Central memory CD8-positive, alpha-beta T cell (primary cell): ENCODE measurements around the gene GAS7.

Experiments
- ATAC-seq: fragments of 150-1000 bp; cut with Tn5 transposase; replicated peaks from 2 replicates; pipeline ENCODE4 v1.10.0; 2022; ENCODE audit warnings: mild to moderate bottlenecking, moderate FRiP score, moderate number of reproducible peaks; ENCODE audit not compliant: poor library complexity, severe bottlenecking; ENCODE audit errors: extremely low read depth
- DNase-seq, 2 donors: peaks; one replicate each; pipeline ENCODE4 v3.0.0; 2021; ENCODE audit warnings: low spot score in 2 of 2
- H3K27ac Mint-ChIP-seq: one replicate; pipeline ENCODE4 v1.8.0; 2022; ENCODE audit warnings: low read depth, mild to moderate bottlenecking, moderate library complexity, mixed read lengths
- H3K27me3 Mint-ChIP-seq: one replicate; pipeline ENCODE4 v1.8.0; 2022; ENCODE audit warnings: mixed read lengths
- H3K36me3 Mint-ChIP-seq: one replicate; pipeline ENCODE4 v1.8.0; 2022; ENCODE audit warnings: mild to moderate bottlenecking, moderate library complexity, mixed read lengths; ENCODE audit not compliant: insufficient read depth
- H3K4me1 Mint-ChIP-seq: one replicate; pipeline ENCODE4 v1.8.0; 2022; ENCODE audit warnings: mixed read lengths
- H3K4me3 Mint-ChIP-seq: one replicate; pipeline ENCODE4 v1.8.0; 2022; ENCODE audit warnings: mild to moderate bottlenecking, moderate library complexity, mixed read lengths
- H3K9me3 Mint-ChIP-seq: one replicate; pipeline ENCODE4 v1.8.0; 2022; ENCODE audit warnings: mixed read lengths

The GAS7 gene

GRCh38 chr17:10198509-10199249, at the start of gene GAS7:
Gene GAS7, minus strand, starts transcription at chr17:10198606.
- H3K4me1 Mint-ChIP-seq, result peaks cover 11% of the 10 kb centered on the region
- H3K27ac Mint-ChIP-seq, result peak within 1 kb of the TSS; percentile 86
- ATAC-seq (peak; percentile 89), DNase-seq (peak; percentile 51 to 76)
- peaks cover 31% of the 10 kb centered on the region for H3K27me3 Mint-ChIP-seq
- H3K36me3 Mint-ChIP-seq, result peaks cover 6% of the 10 kb centered on the region
- peak within 1 kb of the TSS; percentile 61 for H3K4me3 Mint-ChIP-seq
- H3K9me3 Mint-ChIP-seq, result peaks cover 9% of the 10 kb centered on the region

GRCh38 chr17:10247810-10248209, 49.4 kb upstream of the GAS7 start:
- Mint-ChIP-seq H3K4me1 (peaks cover 8% of the 10 kb centered on the region), H3K9me3 (no peaks in the 10 kb centered on the region), H3K27me3 (peaks cover 21% of the 10 kb centered on the region), H3K27ac (no peak overlapping the region), H3K4me3 (no peak overlapping the region), H3K36me3 (peaks cover 3% of the 10 kb centered on the region)
- ATAC-seq, result no peak
- no peak for DNase-seq

DNA sequence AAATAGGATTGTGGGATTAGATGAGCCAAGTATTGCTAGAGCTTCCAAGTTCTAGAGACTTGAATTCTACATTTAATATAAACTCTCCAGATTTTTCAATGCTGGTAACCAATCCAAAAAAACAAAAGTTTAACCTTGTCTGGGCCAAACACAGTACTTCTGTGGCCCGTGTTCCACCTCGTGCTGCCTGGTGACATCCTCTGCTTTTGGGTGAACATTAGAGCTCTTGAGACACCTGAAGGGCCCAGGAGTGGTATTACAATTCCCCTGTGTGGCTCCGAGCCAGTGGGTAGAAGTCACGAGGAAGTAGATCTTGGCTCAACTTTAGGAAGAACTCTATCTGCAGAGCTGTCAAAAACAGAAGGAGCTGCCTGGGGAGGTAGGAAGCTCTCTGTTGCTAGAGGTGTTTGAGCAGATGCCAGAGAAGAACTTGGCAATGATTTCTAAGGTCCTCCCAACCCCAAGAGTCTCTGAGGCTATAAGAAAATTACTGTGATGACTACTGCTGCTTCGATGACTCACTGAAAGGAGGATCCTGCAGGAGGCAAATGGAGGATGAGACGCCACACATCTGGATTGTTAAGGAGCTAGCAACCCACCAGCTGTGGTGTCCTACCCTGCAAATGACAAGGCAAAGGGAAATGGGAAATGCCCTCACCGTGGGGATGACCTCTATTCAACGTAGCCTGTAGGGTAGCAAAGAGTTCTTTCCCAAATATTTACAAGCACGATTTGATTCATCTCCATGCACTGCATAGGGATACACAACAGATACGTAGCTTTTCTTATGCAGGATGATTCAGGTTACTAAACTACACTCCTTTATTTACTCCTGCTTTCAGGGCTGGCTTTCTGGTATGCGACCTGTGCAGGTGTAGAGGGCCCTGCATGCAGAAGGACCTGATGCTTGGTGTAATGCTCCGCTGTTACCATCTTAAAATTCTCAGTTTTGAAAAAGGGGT, 45.8 kb upstream of the GAS7 start:
- H3K36me3 Mint-ChIP-seq, result no peaks in the 10 kb centered on the region

DNA sequence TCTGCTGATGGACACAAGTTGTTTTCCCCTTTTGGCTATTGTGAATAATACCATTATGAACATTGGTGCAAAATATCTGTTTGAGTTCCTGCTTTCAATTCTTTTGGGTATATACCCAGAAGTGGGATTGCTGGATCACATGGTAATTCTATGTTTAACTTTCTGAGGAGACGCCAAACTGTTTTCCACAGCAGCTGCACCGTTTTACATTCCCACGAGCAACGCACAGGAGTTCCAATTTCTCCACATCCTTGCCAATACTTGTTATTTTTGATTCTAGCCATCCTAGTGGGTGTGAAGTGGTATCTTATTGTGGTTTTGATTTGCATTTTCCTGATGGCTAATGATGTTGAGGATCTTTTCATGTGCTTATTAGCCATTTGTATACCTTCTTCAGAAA, 43.4 kb upstream of the GAS7 start:
- peaks cover 5% of the 10 kb centered on the region for H3K9me3 Mint-ChIP-seq
- H3K27me3 Mint-ChIP-seq, result no peaks in the 10 kb centered on the region
- H3K4me1 Mint-ChIP-seq, result no peaks in the 10 kb centered on the region
- H3K36me3 Mint-ChIP-seq, result no peaks in the 10 kb centered on the region
- no peak for DNase-seq
- H3K4me3 Mint-ChIP-seq, result no peak overlapping the region
- no peak for ATAC-seq
- no peak overlapping the region for H3K27ac Mint-ChIP-seq

More for the DNA sequence above, 45.8 kb upstream of the GAS7 start:
- H3K27ac Mint-ChIP-seq, result no peak overlapping the region
- peaks cover 12% of the 10 kb centered on the region for H3K27me3 Mint-ChIP-seq
- H3K9me3 Mint-ChIP-seq, result peaks cover 5% of the 10 kb centered on the region
- DNase-seq, result no peak
- H3K4me1 Mint-ChIP-seq, result no peaks in the 10 kb centered on the region
- H3K4me3 Mint-ChIP-seq, result no peak overlapping the region
- ATAC-seq, result no peak

GRCh38 chr17:10238661-10239060, 40.3 kb upstream of the GAS7 start:
- H3K4me3 Mint-ChIP-seq, result no peak overlapping the region
- peaks cover 2% of the 10 kb centered on the region for H3K36me3 Mint-ChIP-seq
- no peaks in the 10 kb centered on the region for H3K27me3 Mint-ChIP-seq
- H3K4me1 Mint-ChIP-seq, result no peaks in the 10 kb centered on the region
- no peak for ATAC-seq
- H3K9me3 Mint-ChIP-seq, result peaks cover 5% of the 10 kb centered on the region
- H3K27ac Mint-ChIP-seq, result no peak overlapping the region
- DNase-seq, result no peak

DNA sequence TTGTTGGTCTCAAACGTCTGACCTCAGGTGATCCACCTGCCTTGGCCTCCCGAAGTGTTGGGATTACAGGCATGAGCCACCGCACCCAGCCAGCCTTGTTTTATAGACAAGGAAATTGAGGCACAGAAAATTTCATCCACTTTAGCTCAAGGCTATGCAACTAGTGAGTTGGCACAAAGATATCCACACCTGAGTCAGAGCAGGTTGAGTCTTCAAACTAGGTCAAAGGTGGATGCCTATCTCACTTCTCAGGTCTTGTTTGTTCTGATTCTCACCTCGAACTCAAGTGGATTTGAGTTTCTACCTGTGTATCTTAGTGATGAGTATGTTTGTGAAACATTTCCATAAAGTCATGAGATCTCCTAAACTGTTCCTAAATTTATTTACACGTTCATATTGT, 35.6 kb upstream of the GAS7 start:
- no peaks in the 10 kb centered on the region for H3K4me1 Mint-ChIP-seq
- H3K9me3 Mint-ChIP-seq, result no peaks in the 10 kb centered on the region
- DNase-seq, result no peak
- no peak overlapping the region for H3K4me3 Mint-ChIP-seq
- H3K27ac Mint-ChIP-seq, result no peak overlapping the region
- peaks cover 2% of the 10 kb centered on the region for H3K36me3 Mint-ChIP-seq
- ATAC-seq, result no peak
- no peaks in the 10 kb centered on the region for H3K27me3 Mint-ChIP-seq

GRCh38 chr17:10233161-10233560, 34.8 kb upstream of the GAS7 start:
- Mint-ChIP-seq H3K27me3 (no peaks in the 10 kb centered on the region), H3K27ac (no peak overlapping the region), H3K36me3 (peaks cover 2% of the 10 kb centered on the region), H3K4me1 (no peaks in the 10 kb centered on the region), H3K9me3 (no peaks in the 10 kb centered on the region), H3K4me3 (no peak overlapping the region)
- no peak for DNase-seq
- no peak for ATAC-seq

DNA sequence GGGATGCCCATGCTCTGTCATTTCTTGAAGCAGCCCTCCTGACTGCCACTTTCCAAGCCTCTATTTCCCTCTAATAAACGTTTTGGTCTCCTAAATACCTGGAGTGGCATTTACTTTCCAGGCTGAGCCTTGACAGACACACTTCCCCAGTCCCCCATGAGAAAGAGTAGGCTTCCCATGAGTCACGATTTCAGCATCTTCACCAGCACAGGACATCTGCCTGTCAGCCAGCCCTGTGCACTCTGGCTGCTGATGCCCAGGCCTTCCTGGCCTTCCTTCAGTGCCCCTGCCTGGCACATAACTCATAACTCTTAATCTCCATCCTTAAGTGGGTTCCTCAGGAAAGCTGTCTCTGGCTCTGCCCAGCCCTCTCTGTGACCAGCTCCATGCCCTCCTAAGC, 30.8 kb upstream of the GAS7 start:
- no peak overlapping the region for H3K27ac Mint-ChIP-seq

DNA sequence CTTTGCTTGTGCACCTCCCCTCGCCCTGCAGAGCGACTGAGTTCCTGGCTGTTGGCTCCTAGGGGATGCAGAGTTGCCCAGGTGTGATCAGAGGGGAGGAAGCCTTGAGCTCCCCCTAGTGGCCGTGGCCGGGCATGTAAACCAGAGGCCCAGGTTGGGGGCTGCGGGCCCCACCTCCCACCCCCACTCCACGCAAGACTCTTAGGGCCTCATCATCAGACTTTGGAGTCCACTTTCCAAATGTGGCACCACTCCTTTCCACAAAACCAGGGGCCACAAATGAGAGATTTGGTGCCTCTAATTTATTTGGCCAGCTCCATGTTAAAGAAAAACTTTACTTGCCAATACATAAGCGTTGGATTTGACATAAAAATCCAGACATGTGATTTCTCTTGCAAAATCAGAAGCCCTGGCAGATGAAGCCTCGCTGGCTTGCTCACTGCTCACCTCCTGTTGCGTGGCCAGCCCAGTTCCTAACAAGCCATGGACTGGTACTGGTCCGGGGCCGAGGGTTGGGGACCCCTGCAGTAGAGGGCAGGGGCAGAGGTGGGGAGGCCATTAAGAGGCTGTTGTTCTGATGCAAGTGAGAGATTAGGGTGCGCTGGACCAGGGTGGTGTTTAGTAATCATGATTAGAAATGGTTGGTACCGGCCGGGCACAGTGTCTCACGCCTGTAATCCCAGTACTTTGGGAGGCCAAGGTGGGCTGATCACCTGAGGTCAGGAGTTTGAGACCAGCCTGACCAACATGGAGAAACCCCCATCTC, 28.7 kb upstream of the GAS7 start:
- DNase-seq, result peak; percentile 24 to 56
- Mint-ChIP-seq H3K4me1 (peaks cover 5% of the 10 kb centered on the region), H3K4me3 (no peak overlapping the region), H3K9me3 (no peaks in the 10 kb centered on the region), H3K36me3 (peaks cover 2% of the 10 kb centered on the region), H3K27ac (no peak overlapping the region), H3K27me3 (no peaks in the 10 kb centered on the region)
- peak; percentile 32 for ATAC-seq

More for the DNA sequence above, 30.8 kb upstream of the GAS7 start:
- DNase-seq, result no peak
- Mint-ChIP-seq H3K9me3 (no peaks in the 10 kb centered on the region), H3K4me1 (peaks cover 5% of the 10 kb centered on the region), H3K27me3 (no peaks in the 10 kb centered on the region), H3K36me3 (peaks cover 2% of the 10 kb centered on the region), H3K4me3 (no peak overlapping the region)
- no peak for ATAC-seq

GRCh38 chr17:10224582-10225195, 26.3 kb upstream of the GAS7 start:
- Mint-ChIP-seq H3K4me1 (peaks cover 5% of the 10 kb centered on the region), H3K27me3 (no peaks in the 10 kb centered on the region)
- ATAC-seq, result no peak

DNA sequence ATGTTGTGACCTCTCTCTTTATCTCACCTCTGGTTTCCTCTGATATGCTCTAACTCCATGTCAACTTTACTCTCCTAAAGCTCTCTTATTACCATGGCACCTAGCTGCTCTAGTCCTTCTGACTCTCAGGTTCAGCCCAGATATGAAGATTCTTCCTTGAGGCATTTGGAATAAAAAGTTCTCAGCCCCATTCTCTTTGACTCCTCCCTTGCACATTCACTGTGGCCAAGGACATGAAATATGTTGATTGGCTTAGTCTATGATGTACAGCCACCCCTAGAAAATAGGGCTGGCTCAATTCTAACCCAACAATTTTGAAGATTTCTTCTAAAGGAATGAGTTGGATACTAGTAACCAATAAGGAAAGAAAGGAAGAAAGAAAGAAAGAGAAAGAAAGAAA, 20.8 kb upstream of the GAS7 start:
- H3K36me3 Mint-ChIP-seq, result no peaks in the 10 kb centered on the region
- no peak for ATAC-seq
- no peaks in the 10 kb centered on the region for H3K9me3 Mint-ChIP-seq
- H3K4me3 Mint-ChIP-seq, result no peak overlapping the region
- H3K27ac Mint-ChIP-seq, result no peak overlapping the region
- no peak for DNase-seq
- no peaks in the 10 kb centered on the region for H3K4me1 Mint-ChIP-seq
- H3K27me3 Mint-ChIP-seq, result no peaks in the 10 kb centered on the region

More at GRCh38 chr17:10224582-10225195, 26.3 kb upstream of the GAS7 start:
- Mint-ChIP-seq H3K9me3 (no peaks in the 10 kb centered on the region), H3K4me3 (no peak overlapping the region), H3K36me3 (peaks cover 2% of the 10 kb centered on the region), H3K27ac (no peak overlapping the region)
- DNase-seq, result no peak

DNA sequence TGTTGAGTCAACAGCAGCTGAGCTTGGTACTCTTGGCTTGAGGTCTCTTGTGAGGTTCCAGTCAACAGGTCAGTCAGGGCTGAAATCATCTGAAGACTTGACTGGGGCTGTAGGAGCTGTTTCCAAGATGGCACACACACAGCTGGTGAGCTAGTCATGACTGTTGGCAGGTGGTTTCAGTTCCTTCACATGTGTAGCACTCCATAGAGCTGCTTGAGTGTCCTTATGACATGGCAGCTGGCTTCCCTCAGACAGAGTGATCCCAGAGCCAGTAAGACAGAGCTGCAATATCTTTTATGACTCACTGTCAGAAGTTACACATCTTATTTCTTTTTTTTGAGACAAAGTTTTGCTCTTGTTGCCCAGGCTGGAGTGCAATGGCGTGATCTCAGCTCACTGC, 19.5 kb upstream of the GAS7 start:
- DNase-seq, result no peak
- no peak overlapping the region for H3K27ac Mint-ChIP-seq
- H3K36me3 Mint-ChIP-seq, result no peaks in the 10 kb centered on the region
- H3K9me3 Mint-ChIP-seq, result no peaks in the 10 kb centered on the region
- no peak for ATAC-seq
- H3K4me1 Mint-ChIP-seq, result no peaks in the 10 kb centered on the region
- H3K27me3 Mint-ChIP-seq, result no peaks in the 10 kb centered on the region
- no peak overlapping the region for H3K4me3 Mint-ChIP-seq
